Breast epithelium (tissue), 3 donors: ENCODE results near the gene CNOT11.

Experiments
- CTCF ChIP-seq, 3 donors: fragments of 450-650 bp; IDR thresholded peaks; one replicate each; pipeline ENCODE4 v1.5.1; 2016 to 2017; ENCODE audit warnings: antibody characterized with exemption in 3 of 3, mild to moderate bottlenecking in 3 of 3, moderate library complexity in 3 of 3
- POLR2A ChIP-seq: fragments of 450-650 bp; IDR thresholded peaks from one replicate; pipeline ENCODE4 v1.6.1; 2016; ENCODE audit warnings: antibody characterized with exemption, mild to moderate bottlenecking, moderate library complexity

- TF ChIP-seq POLR2A (no peak), CTCF (IDR thresholded peaks at IDR 0.05) (no peak)
These were observed 19.9 kb upstream of the CNOT11 start for GRCh38 chr2:101232770-101233169.
